A549 (cell line): Measurements from ENCODE around the gene HSF2BP.

Experiments
- CTCF ChIP-seq: fragments of >200 bp; sonication (Bioruptor Twin); formaldehyde crosslinking; IDR thresholded peaks from 3 replicates; pipeline ENCODE4 v1.5.1; 2016
- JUNB ChIP-seq: fragments of >200 bp; sonication (Bioruptor Twin); formaldehyde crosslinking; IDR thresholded peaks from 2 replicates; pipeline ENCODE4 v1.6.1; 2016
- PHF8 ChIP-seq: fragments of 200-600 bp; sonication (generic); IDR thresholded peaks from 2 replicates; pipeline ENCODE4 v1.6.1; 2016; ENCODE audit warnings: low read depth, mild to moderate bottlenecking, antibody characterized with exemption, moderate library complexity, borderline replicate concordance

GRCh38 chr21:43608664-43609063, 50.6 kb downstream of the HSF2BP start:
- TF ChIP-seq CTCF (no peak), JUNB (no peak), PHF8 (no peak)
